Measurements from ENCODE around the gene PSME3.

DNA sequence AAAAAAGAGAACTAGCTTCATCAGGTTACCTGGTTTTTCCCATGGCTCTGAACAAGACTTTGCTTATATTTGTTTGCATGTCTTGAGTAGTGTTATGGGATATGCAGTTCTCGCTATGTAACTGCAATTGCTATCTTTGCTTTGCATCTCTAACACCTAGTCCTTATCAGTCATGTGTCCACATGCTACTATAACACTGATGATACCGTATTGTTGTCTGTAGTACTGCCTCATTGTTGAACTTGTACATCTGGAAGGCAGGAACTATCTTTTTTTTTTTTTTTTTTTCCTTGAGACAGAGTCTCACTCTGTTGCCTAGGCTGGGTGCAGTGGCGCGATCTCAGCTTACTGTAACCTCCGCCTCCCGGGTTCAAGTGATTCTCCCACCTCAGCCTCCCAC, 2.5 kb downstream of the PSME3 start:
- TF ChIP-seq, protein P1, sequence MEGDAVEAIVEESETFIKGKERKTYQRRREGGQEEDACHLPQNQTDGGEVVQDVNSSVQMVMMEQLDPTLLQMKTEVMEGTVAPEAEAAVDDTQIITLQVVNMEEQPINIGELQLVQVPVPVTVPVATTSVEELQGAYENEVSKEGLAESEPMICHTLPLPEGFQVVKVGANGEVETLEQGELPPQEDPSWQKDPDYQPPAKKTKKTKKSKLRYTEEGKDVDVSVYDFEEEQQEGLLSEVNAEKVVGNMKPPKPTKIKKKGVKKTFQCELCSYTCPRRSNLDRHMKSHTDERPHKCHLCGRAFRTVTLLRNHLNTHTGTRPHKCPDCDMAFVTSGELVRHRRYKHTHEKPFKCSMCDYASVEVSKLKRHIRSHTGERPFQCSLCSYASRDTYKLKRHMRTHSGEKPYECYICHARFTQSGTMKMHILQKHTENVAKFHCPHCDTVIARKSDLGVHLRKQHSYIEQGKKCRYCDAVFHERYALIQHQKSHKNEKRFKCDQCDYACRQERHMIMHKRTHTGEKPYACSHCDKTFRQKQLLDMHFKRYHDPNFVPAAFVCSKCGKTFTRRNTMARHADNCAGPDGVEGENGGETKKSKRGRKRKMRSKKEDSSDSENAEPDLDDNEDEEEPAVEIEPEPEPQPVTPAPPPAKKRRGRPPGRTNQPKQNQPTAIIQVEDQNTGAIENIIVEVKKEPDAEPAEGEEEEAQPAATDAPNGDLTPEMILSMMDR (IDR thresholded peaks at IDR 0.05), result no peak
- no peak for TF ChIP-seq POLR2AphosphoS5 (IDR thresholded peaks at IDR 0.05)
